Sigmoid colon (tissue), 7 donors: Measurements from ENCODE around the gene ROBO1. TPM values are rescaled to one million over a fixed set of nuclear protein-coding genes. Genes with fewer than 3 reads are reported as not detected.

Experiments used
- DNase-seq: peaks from one replicate; pipeline ENCODE4 v3.0.0-alpha.2; 2019
- H3K27ac ChIP-seq, 4 donors: fragments of 200-600 bp; sonication (generic); one replicate each; pipeline ENCODE4 v1.5.1; 2016 to 2019; ENCODE audit warnings: mild to moderate bottlenecking in 1 of 4
- H3K27me3 ChIP-seq, 3 donors: fragments of 200-600 bp; sonication (generic); one replicate each; pipeline ENCODE4 v1.5.1; 2019; ENCODE audit warnings: mild to moderate bottlenecking in 1 of 3
- H3K36me3 ChIP-seq, 4 donors: fragments of 200-600 bp; sonication (generic); one replicate each; pipeline ENCODE4 v1.5.1; 2016 to 2019
- H3K4me1 ChIP-seq, 4 donors: fragments of 200-600 bp; sonication (generic); one replicate each; pipeline ENCODE4 v1.5.1; 2017 to 2019
- H3K4me3 ChIP-seq, 4 donors: fragments of 200-600 bp; sonication (generic); one replicate each; pipeline ENCODE4 v1.5.1; 2017 to 2019; ENCODE audit warnings: mild to moderate bottlenecking in 2 of 4, moderate library complexity in 1 of 4
- H3K9me3 ChIP-seq, 4 donors: fragments of 200-600 bp in 3 of 4; sonication (generic) in 3 of 4; one replicate each; pipeline versions ENCODE4 v1.5.1 to v1.6.1; 2013 to 2019
- EP300 ChIP-seq, 4 donors: sonication (generic); formaldehyde crosslinking; IDR thresholded peaks; one replicate each; pipeline ENCODE4 v1.6.1; 2017; ENCODE audit warnings: antibody characterized with exemption in 4 of 4
- POLR2A ChIP-seq, 2 donors: fragments of 450-650 bp; IDR thresholded peaks; one replicate each; pipeline ENCODE4 v1.6.1; 2016; ENCODE audit warnings: antibody characterized with exemption in 2 of 2, mild to moderate bottlenecking in 2 of 2, moderate library complexity in 2 of 2
- POLR2AphosphoS5 ChIP-seq, 4 donors: sonication (generic); formaldehyde crosslinking; IDR thresholded peaks; one replicate each; pipeline ENCODE4 v1.6.1; 2017; ENCODE audit warnings: antibody characterized with exemption in 4 of 4
- WGBS, 2 donors: extraction: QIAGEN DNeasy Blood & Tissue Kit; methylation state at CpG; one replicate each; pipeline ENCODE4 v1.1.7; 2013; 5-methylcytosine and 5-hydroxymethylcytosine counted together
- intact Hi-C: fragments of 100-400 bp; cut with DNase I; formaldehyde crosslinking; loops from one replicate; pipeline ENCODE4 v1.15.1; 2023
- polyA plus RNA-seq, 3 donors: library from polyadenylated mRNA; stranded (reverse); fragments of 200-250 nt; gene quantifications; one replicate each; pipeline ENCODE4 v1.2.3, GENCODE V29; 2013
- total RNA-seq, 4 donors: library from RNA; depleted of rRNA; stranded (reverse); fragments of >200 nt; gene quantifications; one replicate each; pipeline ENCODE4 v1.1.0, GENCODE V29; 2016
- TF ChIP-seq, protein P1 (sequence below), 4 experiments: fragments of 450-650 bp in 3 of 4; fragments of 200-600 bp in 1 of 4; IDR thresholded peaks; one replicate each; pipeline ENCODE4 v1.5.1; 2016 to 2019; ENCODE audit warnings: antibody characterized with exemption in 4 of 4, mild to moderate bottlenecking in 3 of 4, moderate library complexity in 2 of 4
- donor health status: healthy with polysubstance abuse.
- donor health status: Bipolar disorder and iron deficiency.
- donor health status: healthy.

ROBO1 gene
- total and polyA plus RNA-seq, 7 donors: 0.69 to 45.7 (median 32.4) TPM

DNA sequence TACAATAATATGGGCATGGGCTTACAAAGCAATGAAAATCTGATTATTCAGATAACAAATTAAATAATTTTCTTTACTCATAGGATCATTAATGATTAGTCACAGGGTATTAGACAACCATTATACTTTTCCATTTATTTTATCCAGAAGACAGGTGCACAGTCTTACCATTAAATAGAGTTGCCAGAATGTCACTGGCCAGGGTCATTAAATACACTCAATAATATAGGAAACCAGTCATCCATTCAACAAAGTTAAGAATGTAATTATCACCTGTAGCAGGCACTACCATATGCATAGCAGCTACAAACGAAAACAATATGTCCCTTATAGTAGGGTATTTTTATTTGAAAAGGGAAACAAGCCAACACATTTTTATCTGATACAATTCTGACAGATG, 16.1 kb downstream of the ROBO1 start:
- Histone ChIP-seq H3K9me3 (no peaks in the 10 kb centered on the region), H3K36me3 (no peaks in the 10 kb centered on the region), H3K27me3 (no peaks in the 10 kb centered on the region), H3K4me3 (no peak overlapping the region), H3K4me1 (no peaks in the 10 kb centered on the region), H3K27ac (no peak overlapping the region)
- intact Hi-C loops: no loop called here
- DNase-seq: no peak
- 57 to 74% methylated on average over 1 of the region's 1 CpG for WGBS, 2 donors
- TF ChIP-seq EP300 (IDR thresholded peaks at IDR 0.05) (no peak), POLR2A (IDR thresholded peaks at IDR 0.05) (no peak), POLR2AphosphoS5 (IDR thresholded peaks at IDR 0.05) (no peak)
- TF ChIP-seq, protein P1, sequence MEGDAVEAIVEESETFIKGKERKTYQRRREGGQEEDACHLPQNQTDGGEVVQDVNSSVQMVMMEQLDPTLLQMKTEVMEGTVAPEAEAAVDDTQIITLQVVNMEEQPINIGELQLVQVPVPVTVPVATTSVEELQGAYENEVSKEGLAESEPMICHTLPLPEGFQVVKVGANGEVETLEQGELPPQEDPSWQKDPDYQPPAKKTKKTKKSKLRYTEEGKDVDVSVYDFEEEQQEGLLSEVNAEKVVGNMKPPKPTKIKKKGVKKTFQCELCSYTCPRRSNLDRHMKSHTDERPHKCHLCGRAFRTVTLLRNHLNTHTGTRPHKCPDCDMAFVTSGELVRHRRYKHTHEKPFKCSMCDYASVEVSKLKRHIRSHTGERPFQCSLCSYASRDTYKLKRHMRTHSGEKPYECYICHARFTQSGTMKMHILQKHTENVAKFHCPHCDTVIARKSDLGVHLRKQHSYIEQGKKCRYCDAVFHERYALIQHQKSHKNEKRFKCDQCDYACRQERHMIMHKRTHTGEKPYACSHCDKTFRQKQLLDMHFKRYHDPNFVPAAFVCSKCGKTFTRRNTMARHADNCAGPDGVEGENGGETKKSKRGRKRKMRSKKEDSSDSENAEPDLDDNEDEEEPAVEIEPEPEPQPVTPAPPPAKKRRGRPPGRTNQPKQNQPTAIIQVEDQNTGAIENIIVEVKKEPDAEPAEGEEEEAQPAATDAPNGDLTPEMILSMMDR (IDR thresholded peaks at IDR 0.05): no peak

DNA sequence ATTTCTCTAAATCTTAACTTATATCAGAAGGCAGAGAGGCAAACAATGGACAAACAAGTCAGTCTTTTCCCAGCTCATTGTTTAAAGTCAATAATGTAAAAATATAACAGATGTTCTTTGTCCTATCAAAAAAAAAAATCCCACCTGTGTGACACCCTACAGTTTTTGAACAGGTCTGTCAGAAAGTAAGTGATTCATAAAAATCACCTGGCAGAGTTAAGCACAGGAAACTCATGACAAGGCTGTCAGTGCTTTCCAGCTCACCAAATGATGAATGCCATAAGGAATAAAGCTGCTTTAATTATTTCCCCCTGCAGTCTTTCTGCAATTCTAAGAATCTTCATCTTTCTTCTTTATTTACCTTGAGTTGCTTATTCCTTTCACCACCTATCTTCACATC, 30.3 kb downstream of the ROBO1 start:
- Histone ChIP-seq H3K36me3 (no peaks in the 10 kb centered on the region), H3K27me3 (no peaks in the 10 kb centered on the region), H3K4me3 (no peak overlapping the region), H3K9me3 (peaks cover 0 to 4% (median 0%) of the 10 kb centered on the region in 4 donors), H3K4me1 (no peaks in the 10 kb centered on the region), H3K27ac (no peak overlapping the region)
- no peak for DNase-seq
- TF ChIP-seq, protein P1 (IDR thresholded peaks at IDR 0.05): no peak
- TF ChIP-seq POLR2A (IDR thresholded peaks at IDR 0.05): no peak
- TF ChIP-seq EP300 (IDR thresholded peaks at IDR 0.05): no peak
- no peak for TF ChIP-seq POLR2AphosphoS5 (IDR thresholded peaks at IDR 0.05)
- intact Hi-C loops: no loop called here

- peaks cover 0 to 7% (median 0%) of the 10 kb centered on the region in 4 donors for H3K4me1 ChIP-seq
- no peak for TF ChIP-seq EP300 (IDR thresholded peaks at IDR 0.05)
- TF ChIP-seq, protein P1 (IDR thresholded peaks at IDR 0.05): no peak
- no peak for TF ChIP-seq POLR2AphosphoS5 (IDR thresholded peaks at IDR 0.05)
- no peak for TF ChIP-seq POLR2A (IDR thresholded peaks at IDR 0.05)
- 32 to 48% methylated on average over 2 of the region's 2 CpGs for WGBS, 2 donors
- no peak for DNase-seq
- H3K36me3 ChIP-seq: no peaks in the 10 kb centered on the region
- no peaks in the 10 kb centered on the region for H3K9me3 ChIP-seq
- H3K27me3 ChIP-seq: no peaks in the 10 kb centered on the region
- no peak overlapping the region for H3K27ac ChIP-seq
- intact Hi-C loops: no loop called here
- H3K4me3 ChIP-seq: no peak overlapping the region
Measured at GRCh38 chr3:79729096-79729495, 38.7 kb downstream of the ROBO1 start.

DNA sequence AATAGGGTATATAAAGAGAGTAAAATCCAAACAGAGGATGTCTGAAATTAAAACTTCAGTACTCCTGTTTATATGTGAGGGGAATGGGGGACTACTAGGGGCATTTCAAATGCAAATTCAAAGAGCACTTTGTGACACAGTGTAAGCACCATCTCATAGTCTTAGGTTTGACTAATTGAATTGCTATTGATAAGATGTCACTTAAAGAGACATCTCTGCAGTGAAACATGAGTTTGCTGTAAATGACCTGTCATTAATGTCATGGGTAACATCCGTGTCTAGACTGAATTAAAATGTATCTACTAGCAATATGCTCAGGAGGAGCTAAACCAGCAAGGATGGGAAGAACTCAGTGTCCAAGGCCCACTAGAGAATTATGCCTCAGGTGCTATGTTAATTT, 41.0 kb downstream of the ROBO1 start:
- Histone ChIP-seq H3K4me3 (no peak overlapping the region), H3K27me3 (no peaks in the 10 kb centered on the region), H3K27ac (no peak overlapping the region), H3K36me3 (no peaks in the 10 kb centered on the region), H3K4me1 (peaks cover 0 to 7% (median 0%) of the 10 kb centered on the region in 4 donors), H3K9me3 (no peaks in the 10 kb centered on the region)
- WGBS, 2 donors: 47 to 87% methylated on average over 1 of the region's 1 CpG
- TF ChIP-seq POLR2A (IDR thresholded peaks at IDR 0.05) (no peak), POLR2AphosphoS5 (IDR thresholded peaks at IDR 0.05) (no peak), EP300 (IDR thresholded peaks at IDR 0.05) (no peak)
- TF ChIP-seq, protein P1 (IDR thresholded peaks at IDR 0.05): no peak
- intact Hi-C loops: no loop called here
- DNase-seq: no peak

GRCh38 chr3:79724206-79724605, 43.6 kb downstream of the ROBO1 start:
- intact Hi-C loops: no loop called here
- no peaks in the 10 kb centered on the region for H3K36me3 ChIP-seq
- no peaks in the 10 kb centered on the region for H3K27me3 ChIP-seq
- H3K27ac ChIP-seq: no peak overlapping the region
- no peak overlapping the region for H3K4me3 ChIP-seq
- 70 to 76% methylated on average over 9 of the region's 9 CpGs for WGBS, 2 donors
- no peaks in the 10 kb centered on the region for H3K9me3 ChIP-seq
- TF ChIP-seq EP300 (IDR thresholded peaks at IDR 0.05): no peak
- no peak for TF ChIP-seq POLR2AphosphoS5 (IDR thresholded peaks at IDR 0.05)
- TF ChIP-seq, protein P1 (IDR thresholded peaks at IDR 0.05): no peak
- no peak for TF ChIP-seq POLR2A (IDR thresholded peaks at IDR 0.05)
- H3K4me1 ChIP-seq: peaks cover 0 to 3% (median 0%) of the 10 kb centered on the region in 4 donors
- no peak for DNase-seq
